COLO668 (cell line): ENCODE results near the gene SH3PXD2B.

Source experiments
- DNase-seq: peaks from one replicate; lab custom pipeline; 2025; ENCODE audit not compliant: unreplicated experiment; lab: John Stamatoyannopoulos, UW

Gene SH3PXD2B

DNA sequence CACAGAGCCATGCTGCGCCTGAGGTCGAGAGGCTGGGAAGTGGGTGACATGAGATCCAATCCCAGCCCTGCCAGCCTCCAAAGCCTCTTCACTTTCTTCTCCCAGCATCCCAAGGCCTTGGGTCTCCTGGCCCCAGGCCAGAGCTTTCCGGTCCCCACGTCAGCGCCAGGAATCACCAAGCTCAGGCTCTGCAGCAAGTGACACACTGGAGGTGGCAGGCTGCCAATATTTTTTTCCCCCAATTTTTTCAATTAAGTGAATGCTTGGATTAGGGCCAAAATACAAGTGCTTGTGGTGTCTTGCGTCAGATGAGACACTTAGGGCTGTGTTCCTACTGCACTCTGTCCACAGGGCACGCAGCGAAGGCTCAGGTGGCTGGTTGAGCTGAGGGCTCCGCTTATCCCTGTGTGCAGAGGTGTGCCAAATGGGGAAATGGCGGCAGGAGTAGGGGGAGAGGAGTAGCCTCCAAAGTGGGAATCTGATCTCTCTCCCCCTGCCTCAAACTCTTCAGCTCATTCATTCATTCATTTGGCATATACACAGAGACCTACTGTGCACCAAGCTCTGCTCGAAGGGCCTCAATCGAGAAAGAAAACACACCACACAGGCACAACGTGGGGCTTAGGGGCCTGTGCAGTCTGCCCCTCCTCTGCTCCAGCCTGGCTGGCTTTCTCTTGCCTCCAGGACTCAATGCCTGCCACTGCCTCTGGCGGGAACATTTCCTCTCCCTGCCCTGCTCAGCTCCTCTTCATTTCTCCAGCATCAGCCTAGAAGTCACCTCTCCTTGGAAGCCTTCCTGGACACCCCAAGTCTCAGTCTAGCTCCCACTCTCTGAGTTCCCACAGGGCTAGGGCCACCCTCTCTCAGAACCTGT is 16.6 kb downstream of the SH3PXD2B start:
- DNase-seq, result peak; percentile 85

- no peak for DNase-seq
Measured at GRCh38 chr5:172436879-172437369, 17.4 kb downstream of the SH3PXD2B start.

DNA sequence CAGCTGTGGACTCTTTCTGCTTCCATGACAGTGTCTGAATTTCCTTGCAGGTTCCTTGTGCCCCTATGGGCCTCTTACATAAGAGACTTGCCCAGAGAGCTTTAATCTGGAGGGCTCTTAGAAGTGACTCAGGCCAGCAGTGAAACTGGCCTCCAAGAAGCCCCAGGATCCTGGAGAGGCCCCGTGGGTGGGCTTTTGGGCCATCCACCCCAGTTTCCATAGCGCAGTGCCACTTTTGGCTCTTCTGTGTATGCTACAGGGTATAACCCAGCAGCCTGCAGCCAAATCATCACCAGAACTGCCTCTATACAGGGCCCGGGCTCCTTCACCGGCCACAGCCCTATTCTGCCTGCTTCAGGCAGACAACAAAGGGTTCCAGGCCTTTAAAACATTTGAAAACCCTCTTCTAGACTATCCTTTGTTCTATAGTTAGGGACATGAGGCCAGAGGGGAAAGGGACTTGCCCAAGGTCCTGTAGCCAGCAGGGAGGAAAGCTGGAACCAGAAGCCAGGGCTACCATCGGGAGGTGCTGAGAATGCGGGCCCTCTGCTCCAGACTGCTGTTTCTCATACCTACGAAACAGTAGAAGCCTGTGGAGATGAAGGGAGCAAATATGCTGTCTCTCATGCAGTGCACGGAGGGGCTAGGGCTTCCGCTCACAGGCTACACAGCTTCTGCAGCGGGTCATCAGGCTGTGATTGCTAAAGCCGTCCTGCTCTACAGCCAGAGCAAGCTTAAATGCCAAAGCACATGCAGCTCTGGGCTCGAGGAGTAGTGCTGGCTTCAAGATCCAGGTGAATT is 18.0 kb downstream of the SH3PXD2B start:
- no peak for DNase-seq

- DNase-seq, result no peak
Measured at GRCh38 chr5:172435362-172436077, 18.8 kb downstream of the SH3PXD2B start.

DNA sequence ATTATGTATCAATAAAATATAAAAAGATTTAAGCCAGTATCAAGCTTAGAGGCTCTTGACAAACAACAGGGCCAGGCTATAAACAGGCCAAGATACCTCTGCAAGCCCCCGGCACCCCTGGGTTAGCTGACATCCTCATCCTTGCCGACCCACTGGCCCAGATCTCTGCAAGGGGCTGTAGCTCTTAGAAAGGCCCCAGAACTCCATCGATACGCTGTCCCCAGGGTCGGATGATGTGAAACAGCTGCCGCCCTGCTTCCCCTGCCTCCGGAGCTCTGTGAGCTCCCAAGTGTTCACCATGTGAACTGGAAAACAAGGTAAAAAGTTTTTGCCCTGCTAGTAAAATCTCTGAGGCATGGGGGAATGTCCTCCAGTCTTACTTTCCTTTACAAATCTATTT is 20.1 kb downstream of the SH3PXD2B start:
- no peak for DNase-seq

DNA sequence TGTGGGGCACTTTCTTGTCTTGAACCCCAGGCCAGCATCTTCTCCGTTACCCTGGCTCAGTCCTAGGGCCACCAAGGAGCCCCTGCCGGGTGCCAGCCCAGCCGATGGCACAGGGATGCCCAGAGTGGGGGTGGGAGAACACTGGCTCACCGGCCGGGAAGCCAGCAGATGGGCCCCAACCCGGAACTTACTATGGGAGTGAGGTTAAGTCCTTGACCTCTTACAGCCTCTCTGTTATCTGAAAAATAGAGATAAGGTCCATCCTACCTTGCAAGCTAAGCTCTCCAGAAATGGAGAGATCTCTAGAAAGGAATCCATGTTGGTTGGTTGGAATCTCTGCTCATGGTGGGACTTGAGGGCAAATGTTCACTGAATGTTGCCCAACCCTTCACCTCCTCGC is 20.8 kb downstream of the SH3PXD2B start:
- no peak for DNase-seq

DNA sequence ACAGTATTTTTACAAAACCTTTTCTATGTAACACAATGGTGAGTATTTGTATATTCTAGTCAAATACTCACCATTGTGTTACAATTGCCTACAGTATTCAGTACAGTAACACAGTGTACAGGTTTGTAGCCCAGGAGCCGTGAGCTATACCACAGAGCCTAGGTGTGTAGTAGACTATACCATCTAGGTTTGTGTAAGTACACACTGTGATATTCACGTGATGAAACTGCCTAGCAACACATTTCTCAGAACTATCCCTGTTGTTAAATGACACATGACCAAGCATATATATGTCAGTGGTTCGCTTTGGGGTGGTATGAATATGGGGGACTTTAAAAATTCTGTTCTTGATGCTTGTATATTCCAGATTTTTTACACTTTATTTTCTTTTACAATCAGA is 21.3 kb downstream of the SH3PXD2B start:
- DNase-seq, result no peak

DNA sequence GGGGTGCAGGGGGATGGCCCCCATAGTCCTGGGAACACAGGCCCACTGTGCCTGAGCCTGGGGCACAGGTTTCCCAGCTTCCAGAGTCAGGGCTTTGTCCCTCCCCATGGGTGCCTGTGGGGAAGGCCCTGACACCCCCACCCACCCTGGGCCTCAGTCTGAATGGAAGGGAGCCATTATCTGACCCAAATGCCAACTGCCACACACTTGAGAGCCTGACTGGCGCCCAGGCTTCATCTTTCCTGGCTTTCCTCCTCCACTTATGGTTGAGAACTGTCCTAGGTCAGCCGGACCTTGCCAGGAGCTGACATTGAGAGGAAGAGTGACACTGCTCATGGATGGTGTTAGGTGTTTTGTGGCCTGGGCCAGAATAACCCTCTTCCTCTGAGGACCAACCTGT is 24.0 kb downstream of the SH3PXD2B start:
- DNase-seq, result no peak

DNA sequence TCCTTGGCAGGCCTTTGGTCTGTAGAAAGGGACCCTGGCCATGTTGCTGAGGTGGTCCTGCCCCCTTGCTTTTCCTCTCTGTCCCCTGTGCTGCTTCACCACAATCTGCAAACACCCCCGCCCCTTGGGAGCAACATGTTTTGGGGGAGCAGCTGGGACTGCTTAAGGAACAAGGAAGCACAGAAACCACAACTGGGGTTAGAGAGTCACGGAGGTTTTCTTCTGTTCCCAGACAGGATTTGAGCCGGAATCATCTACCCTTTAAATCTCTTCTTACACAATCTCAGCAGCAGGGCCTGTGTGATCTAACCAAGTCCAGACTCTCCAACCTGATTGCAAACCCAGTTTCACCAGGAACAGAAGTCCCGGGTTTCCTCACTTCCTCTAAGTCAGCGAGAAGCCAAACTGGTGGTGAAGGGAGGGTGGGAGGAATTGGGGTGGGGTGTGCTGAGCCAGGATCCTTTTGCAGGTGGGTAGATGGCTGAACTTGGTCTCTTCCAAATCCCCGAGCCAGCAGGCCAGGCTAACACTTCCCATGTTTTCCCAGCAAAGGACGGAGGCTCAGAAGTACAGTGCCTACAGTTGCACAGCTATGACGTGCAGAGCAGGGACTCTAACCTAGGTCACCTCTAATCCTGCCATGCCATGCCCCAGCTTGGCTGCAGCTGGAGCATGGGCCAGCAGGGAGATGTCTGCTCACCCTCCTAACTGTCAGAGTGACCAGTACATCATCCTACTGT is 25.0 kb downstream of the SH3PXD2B start:
- DNase-seq, result no peak

GRCh38 chr5:172428224-172429166 is 25.8 kb downstream of the SH3PXD2B start:
- no peak for DNase-seq

DNA sequence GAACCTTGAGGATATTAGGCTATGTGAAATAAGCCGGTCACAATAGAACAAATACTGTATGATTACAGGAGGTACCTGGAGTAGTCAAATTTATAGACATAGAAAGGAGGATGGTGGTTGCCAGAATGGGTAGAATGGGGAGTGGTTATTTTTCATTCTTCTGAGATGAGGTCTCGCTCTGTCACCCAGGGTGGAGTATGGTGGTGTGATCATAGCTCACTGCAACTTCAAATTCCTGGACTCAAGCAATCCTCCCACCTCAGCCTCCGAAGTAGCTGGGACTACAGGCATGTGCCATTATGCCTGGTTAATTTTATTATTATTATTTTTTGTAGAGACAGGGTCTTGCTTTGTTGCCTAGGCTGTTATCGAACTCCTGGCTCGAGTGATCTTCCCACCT is 27.1 kb downstream of the SH3PXD2B start:
- no peak for DNase-seq

GRCh38 chr5:172426086-172426485 is 28.2 kb downstream of the SH3PXD2B start:
- no peak for DNase-seq

DNA sequence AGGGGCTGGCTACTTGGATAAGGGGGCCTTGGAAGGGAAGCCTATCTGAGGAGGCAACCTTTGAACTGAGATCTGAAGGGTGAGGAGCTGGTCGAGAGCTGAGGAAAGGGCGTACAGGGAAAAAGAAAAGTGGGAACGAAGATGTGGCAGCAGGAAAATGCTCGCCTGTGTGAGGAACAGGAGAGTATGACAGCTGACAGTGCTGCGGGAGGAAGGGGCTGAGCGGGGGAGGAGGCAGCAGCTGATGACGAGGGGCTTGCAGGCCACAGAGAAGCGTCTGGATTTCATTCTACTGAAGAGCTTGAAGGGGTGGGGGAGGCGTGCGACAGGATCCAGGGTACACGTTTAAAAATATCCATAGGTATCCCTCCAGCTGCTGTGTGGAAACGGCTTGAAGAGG is 28.9 kb downstream of the SH3PXD2B start:
- DNase-seq, result no peak

GRCh38 chr5:172424808-172425207 is 29.5 kb downstream of the SH3PXD2B start:
- no peak for DNase-seq

DNA sequence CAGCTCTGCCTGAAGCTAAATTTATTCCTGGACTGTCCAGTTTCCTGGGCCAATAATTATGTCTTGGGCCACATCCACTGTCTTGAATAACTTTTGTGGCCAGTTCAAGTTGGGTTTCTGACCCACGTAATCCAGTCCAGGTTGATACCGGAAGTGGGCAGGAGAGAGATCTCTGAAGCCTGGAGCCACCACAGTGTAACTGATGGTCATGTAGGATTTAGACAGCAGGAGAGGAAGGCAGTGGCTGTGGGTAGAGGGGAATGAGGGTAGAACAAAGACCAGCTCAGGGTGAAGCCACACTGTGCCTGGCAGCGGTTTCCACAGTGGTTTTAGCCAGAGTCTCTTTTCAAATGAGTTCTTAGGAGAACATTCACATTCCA is 30.2 kb downstream of the SH3PXD2B start:
- DNase-seq, result no peak

GRCh38 chr5:172423379-172424110 is 30.8 kb downstream of the SH3PXD2B start:
- no peak for DNase-seq

GRCh38 chr5:172422255-172422654 is 32.1 kb downstream of the SH3PXD2B start:
- no peak for DNase-seq

- DNase-seq, result no peak
Measured at GRCh38 chr5:172421020-172421419, 33.3 kb downstream of the SH3PXD2B start.
